ENCODE data around the gene SLCO2A1.

The SLCO2A1 gene

DNA sequence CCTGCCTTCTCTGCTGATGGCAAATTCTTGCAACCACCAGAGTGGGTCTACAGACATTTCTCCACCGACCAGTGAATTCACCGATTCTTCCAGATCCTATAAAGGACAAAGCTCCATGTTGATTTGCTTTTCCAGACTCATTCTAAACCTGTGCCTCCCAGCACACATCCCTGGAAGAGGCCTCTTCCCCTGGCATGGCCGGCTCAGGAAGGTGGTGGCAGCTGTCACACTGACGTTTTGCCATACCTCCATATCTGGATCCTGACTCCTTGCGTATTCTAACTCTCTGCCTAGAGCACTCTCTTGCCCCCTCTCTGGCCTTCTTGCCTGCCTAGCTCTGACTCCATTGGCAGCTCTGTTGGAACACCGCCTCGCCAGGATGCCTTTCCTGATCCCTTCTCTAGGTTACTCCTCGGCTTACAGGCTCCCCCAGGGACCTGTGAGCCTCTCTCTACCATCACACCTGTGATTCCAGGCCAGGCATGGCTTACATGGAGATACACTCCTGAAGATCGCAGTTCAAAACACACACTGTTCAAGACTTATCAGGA lies 31.0 kb downstream of the SLCO2A1 start:
- no peak for DNase-seq

DNA sequence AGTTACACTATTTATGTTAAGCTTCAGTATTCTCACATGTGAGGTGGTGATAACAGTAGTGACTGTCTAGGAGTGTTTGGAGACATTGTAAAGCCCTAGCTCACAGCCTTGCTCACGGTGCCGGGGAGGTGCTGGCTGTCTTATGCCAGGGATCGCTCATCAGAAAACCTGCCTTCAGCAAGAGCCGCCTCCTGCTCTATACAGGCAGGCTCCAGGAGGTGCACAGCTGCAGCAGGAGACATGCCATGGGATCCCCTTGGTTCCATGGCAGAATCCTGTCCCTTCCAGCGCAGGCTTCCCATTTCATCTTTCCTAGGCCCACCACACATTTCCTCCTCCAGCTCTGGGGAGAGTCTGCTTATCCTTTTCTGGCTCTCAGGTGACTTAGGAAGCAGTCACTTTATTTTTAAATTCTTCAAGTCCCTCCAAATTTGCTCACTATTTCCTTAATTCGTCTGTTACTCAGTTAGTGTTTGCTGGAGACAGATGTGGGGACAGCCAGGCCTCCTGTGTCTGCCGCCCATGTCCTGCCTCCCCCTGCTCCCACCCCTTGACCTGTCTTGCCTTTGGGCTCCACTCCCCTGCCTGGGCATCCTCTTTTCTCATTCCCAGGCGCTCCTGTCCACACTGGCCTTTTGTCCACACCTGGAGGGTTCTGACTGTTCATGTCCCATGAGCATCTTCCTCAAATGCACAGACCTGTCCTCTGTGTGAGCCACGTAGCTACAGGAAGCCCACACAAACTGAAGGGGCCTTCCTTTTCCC lies 31.7 kb downstream of the SLCO2A1 start:
- DNase-seq = no peak

DNA sequence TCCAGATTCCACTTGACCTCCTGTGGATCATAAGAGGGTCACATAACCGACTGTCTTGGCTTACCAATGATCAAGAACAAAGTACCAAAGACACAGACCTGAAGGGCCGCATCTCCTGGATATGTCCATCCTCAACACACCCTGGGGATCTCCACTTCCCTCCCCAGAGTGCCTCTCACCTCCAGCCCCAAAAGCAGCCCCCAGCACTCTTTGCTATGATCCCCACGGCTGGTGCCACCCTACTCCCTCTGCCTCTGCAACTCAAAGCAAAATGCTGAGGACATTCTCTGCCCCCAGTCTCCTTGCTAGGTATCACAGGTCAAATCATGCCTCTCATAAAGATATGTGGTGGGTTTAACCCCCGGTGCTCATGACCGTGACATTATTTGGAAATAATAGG lies 32.7 kb downstream of the SLCO2A1 start:
- DNase-seq = no peak

DNA sequence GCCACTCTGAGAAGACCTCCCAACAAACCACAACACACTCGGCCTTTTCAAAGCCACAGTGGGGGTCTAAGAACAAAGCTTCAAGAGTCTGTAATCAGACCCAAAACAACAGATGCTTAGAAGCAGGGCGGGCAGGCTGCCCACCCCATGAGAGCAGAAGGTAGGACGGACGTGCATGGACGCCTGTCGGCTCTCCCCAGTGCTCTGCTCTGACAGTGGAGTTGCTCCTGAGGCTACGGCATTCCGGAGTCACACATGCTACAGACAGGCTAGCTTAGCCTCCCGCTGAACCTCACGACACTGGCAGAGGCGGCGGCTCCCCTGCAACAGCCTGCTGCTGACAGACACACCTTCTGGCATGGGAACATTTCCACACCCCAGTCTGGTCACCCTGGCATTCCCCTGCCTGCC lies 33.5 kb downstream of the SLCO2A1 start:
- DNase-seq = no peak

DNA sequence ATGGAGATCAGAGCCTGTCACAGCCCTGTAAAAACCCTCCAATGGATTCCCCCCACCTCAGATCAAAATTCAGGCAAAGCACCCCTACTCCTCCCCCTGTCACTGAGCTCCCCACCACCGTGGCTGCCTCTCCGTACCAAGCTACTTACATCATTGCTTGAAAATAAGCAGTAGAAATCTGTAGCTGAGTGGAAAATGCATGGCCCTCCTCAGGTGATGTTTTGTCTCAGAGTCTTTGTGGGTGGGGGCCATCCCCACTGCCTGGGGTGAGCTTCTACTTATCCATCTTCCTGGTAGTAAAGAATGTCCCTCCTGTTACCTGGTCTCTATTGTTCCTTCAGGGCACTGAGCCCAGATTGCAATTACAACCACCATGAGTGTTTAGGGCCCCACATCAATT lies 34.5 kb downstream of the SLCO2A1 start:
- no peak for DNase-seq

DNA sequence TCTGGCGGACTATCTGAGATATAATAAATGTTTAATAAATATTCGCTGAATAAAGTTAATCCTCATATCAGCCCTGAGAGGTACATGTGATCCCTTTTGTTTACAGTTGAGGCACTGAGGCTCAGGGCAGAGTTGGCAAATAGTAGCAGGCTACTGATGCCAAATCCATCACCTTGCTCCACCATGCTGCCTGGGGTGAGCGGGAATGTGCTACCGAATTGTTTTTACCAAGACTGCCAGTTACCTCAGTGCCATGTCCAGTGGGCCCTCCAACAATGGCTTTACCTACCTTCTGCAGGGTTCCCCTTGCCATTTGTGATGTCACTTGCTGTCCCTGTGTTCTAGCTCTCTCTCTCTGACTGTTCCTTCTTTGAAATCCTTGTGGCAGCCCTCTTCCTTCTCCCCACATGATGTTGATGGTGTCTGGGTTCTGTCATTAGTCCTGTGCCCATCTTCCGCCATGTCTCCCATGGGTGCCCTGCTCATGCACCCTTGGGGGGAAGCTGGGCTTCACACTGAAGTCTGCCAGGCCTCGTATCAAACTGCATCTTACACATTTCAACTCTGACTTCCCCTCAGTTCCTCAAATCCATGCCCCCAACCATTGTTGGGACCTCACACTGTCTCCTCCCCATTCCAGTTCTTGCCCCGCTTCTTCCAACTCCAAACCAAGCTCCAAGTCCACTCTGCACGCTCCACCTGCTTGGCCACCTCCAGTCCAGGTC lies 35.4 kb downstream of the SLCO2A1 start:
- no peak for DNase-seq

DNA sequence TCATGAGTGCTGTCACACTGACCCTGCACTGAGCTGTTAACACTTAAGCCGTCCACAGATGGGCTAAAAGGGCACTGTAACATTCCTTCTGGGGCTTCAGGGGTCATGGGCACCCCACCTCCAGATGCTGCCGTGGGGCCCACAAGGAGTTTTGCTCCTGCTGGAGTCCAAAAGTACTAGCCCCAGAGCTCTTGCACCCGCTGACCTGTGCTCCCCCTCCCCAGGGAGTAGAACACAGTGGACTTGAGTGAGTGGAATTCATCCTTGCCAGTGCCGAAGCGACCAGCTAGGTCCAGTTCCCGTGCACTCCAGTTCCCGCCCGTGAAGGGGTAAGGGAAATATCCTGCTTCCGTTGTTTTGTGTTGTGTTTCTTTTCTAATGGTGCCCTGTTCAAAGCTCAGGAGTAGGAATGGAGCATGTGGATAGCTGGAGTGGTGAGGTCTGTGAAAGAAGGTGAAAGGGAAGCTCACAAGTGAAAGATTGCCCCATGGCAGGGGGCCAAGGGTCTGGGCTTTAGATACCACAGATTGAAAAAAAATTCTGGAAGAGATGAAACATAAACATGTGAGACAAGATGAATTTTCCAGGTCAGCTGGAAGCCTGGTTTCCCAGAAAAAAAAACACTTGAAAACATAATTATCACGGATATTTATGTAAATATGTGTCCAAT lies 36.6 kb downstream of the SLCO2A1 start:
- DNase-seq = no peak

DNA sequence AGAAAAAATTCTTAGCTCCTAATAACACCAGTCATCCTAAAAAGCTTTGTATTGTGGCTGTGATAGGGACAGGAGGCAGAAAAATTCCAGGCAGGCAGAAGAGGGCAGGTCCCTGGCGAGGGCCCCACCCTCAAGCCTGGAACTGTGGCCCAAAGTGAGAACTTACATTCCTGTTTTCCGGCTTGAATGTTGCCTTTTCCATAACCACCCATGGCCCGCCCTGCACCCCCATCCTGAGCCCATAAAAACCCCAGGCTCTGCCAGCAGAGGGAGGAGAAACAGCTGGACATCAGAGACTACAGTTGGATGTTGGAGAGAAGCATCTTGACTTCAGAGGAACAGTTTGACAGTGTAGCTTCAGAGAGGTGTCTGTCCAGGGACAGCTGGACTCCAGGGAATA lies 37.3 kb downstream of the SLCO2A1 start:
- DNase-seq = no peak

DNA sequence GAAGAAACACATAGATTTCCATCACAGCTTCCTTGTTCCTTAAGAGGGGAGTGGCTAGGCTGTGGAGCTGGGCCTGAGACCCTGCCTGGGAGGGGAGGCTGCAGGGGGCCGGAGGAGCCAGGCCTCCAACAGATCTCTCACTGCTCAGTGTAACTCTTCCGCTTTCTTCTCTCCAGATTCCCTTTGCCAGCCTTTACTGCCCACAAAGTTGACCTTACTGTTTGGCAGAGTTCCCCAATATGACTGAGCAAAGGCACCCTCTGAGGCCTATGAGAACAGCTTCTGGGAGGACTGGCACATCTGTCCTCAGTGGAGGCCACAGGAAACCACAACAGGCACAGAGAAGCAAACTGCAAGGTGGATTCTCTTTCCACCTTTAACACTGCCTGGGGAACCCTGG lies 38.1 kb downstream of the SLCO2A1 start:
- DNase-seq = no peak

DNA sequence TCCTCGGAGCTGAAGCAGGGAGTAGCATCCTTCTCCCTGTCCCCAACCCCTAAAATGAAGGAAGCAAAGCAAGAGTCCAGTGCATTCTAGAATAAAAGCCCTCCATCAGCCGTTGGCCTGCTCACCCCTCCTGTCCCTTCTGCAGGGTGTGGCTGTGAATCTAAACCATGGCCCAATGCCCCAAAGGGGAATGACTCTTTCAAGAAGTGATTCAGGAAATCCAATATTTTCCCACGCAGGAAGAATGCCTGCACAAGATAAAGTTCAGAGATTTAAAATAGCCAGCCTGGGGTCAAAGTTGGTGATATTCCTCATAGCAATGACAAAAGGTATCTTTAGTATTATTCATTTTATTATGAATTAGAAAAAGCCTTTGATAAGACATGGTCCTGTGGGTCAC lies 38.5 kb downstream of the SLCO2A1 start:
- no peak for DNase-seq

DNA sequence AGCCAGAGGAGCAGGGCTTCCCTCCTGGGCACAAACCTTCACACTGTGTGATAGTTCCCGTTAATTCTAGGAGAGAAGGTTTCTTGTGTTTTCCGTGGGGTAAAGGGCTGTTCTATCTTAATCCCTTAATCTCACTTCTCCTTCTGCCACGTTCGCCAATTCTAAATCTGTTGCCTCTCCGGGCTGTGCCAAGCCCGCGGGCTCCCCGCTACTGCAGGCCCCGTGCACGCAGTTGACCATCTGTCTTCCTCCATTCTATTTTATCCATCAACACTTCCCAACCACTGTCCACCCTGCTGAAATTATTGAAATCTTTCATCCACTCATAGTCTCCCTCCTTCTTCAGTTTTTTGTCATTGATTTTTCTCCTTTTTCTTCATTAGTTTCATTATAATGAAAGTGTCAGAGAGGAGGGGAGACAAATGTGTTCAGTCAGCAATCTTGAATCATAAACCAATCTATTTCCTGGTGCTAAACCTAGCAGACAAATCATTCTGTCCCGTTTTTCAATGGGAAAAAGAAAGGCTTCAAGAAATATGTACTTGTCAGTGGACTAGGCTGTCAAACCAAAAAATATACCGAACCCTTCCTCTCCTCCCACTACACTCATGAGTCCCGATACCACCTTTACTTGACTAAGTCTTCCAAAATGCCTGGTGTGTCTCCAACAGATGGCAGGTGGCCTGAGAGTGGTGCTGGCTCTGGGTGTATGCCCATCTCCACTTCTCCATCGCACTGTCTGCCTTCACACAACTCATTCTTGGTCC lies 39.6 kb downstream of the SLCO2A1 start:
- no peak for DNase-seq

DNA sequence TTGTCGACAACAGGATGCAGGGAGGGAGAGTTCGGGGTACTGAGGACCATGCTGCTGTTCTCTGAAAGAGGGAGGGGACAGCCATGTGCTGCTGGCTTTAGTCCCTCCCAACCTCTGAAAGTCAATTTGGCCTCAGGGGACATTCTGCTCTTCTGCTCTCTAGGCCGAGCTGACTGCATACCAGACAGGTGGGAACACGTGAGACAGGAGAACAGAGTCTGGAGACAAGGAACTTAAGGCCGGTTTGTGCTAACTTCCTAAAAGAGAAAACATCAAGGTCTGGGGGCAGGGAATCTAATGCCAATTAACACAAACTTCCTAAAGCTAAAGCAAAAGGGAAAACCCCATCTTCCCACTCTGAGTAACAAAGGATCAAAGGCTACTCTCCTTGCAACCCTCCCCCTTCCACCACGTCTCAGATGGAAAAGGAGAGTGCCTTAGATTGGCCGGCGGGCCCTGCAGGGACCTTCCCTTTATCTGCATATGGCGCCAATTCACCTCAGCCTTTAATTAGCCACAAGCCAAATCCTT lies 41.0 kb downstream of the SLCO2A1 start:
- DNase-seq = no peak

DNA sequence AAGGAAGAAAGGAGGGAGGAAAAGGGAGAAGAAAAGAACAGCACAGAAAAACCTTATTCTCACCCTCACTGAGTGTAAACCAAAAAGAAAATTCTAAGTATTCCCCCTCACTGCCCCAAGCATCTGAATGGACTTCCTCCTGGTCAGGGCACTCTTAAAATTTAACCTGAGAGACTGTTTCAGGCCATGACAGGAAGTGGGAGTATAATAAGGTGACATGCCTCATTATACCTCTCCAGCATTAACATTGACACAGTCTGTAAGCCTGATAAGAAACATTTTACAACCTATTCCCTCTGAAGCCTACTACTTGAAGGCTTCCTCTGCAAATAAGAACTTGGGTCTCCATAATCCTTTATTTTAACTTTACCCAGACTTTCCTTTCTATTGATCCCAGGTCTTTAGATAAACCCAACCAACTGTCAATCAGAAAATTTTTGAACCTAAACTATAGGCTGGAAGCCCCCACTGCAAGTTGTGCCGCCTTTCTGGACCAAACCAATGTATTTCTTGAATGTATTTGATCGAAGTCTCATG lies 41.7 kb downstream of the SLCO2A1 start:
- no peak for DNase-seq

DNA sequence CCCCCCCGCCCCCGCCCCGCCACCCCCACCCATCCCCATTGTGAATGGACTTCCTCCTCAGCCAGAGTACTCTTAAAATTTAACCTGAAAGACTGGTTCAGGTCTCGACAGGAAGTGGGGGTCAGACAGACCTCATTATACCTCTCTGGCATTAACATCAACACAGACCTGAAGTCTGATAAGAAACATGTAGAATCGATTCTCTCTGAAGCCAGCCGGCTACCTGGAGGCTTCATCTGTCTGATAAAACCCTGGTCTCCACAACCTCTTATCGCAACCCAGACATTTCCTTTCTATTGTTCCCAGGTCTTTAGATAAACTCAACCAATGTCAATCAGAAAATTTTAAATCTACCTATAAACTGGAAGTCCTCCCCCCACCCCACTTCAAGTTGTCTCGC lies 42.6 kb downstream of the SLCO2A1 start:
- no peak for DNase-seq

DNA sequence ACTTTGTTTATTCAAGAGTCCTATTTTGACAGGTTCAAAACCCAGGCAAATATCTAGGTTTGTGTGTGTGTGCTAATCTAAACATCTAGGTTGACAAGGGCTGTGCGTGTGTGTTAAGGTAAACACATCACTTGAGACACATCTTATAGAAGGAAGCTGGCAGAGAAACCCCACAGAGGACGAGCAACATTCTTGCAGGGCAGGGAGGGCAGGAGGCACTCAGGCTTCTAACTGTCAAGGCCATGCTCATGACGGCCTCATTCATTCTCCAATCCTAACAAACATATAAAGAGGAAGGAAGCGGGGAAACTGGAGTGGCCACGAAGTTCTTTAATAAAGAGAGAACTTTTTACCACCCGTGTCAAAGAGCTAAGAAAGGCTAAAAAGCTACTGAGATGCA lies 43.4 kb downstream of the SLCO2A1 start:
- no peak for DNase-seq

DNA sequence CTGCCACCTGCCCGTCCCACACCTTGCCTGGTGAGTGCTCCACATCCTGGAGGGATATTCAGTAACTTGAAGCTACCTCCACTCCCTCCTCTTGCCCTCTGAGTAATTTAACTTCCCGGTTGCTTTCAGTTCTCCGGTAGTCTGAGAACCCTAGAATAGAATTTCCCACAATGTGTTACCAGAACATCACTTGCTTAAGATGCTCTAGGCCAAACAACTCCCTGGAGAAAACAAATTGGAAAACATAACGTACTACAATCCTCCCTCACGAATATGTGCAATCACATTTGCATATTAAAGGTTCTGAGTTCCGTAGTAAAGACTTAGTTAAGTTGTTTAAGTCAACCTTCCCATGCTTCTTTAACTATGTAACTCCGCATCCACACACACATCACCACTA lies 44.8 kb downstream of the SLCO2A1 start:
- no peak for DNase-seq

DNA sequence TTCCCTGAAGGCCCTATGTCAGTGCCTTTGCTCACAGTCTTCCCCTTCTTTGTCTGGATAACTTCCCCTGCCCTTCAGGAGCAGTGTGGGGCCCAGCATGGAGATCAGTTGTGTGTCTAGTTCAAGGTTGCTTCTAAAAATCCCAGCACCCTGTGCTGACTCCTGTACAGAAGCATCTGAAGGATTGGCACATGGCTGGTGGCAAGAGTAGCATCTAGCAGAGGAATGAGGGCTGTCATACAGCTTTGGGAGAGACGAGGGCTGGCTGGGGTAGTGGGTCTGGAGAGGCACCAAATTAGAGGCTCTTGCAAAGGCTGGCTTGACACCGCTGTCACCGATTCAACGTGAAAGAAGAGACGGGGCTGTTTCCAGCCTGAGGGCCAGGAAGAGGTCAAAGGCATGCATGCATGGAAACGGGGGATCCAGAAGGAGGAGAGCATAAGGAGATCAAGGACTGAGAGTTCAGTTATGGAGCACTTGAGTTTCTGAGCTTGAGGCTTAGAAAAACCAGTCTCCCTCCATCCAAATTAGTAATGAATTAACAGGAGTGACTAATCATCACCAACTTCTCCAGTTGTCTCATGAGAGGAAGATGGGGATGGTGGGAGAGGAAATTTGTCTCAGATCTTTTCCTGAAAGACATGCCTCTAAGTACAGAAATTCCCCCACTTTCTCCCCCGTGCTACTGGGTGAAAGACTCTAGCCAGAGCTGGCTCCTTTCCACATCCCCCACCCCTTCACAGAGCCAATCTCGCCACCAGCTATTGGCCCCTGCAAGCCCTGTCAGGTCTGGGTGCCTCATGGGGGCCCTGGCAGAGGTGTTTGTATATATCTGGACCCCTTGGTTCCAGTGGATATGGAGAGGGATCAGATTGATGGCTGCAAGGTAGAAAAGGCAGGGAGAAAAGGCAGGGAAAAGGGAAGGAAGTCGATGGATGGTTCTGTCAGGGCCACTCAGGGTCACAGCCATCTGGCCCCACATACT lies 45.9 kb downstream of the SLCO2A1 start:
- DNase-seq = no peak

DNA sequence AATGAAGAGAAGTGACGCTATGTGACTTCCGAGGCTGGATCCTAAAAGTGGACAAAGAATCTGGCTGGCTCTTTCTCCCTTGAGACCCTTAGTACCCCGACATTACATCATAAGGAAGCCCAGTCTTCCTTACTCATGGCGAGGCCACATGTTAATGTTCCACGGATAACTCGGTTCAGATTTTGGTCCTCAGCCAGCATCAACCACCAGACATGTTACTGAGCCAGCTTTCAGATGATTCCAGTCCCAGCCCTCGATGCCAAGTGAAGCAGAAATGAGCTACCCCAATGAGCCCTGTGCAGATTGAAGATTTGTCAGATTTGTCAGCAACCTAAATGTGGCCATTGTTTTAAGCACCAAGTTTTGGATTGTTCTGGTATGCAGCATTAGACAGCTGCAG lies 46.6 kb downstream of the SLCO2A1 start:
- DNase-seq = no peak

DNA sequence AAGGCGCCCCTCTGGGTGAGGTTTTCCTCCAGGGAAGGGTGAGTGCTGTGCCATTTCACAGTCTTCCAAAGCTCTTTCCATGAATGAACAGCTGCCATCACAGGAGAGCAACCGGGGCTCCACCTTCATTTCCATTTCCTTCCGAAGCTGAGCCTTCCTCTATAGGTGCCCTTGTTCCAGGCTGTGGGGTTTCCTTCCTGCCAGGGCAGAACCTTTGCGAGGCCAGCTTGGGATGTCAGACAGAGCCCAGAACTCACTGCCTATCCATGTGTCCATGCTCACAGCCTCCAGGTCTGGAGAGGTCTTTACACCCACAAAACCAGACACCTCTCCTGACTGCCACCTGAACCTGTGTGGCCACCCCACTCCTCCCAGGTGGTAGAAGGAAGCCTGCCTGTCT lies 49.2 kb downstream of the SLCO2A1 start:
- no peak for DNase-seq

DNA sequence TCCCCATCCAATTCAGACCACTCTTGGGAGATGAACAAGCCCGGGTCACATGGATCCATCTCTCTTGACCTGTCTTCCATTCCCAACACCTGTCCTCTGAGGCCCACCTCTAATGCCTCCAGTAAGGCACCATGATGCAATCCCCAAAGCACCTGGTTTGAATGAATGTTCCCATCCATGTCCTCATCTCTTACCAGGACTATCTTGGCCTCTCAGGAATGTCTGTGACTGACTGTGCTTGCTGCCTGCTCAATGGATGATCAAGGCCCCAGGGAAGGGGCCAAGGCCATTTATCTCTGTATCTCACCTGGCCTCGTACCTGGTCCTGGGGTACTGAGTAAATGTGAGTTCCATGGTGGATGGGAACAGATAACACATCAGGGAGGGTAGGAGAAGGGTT lies 49.7 kb downstream of the SLCO2A1 start:
- DNase-seq = no peak

DNA sequence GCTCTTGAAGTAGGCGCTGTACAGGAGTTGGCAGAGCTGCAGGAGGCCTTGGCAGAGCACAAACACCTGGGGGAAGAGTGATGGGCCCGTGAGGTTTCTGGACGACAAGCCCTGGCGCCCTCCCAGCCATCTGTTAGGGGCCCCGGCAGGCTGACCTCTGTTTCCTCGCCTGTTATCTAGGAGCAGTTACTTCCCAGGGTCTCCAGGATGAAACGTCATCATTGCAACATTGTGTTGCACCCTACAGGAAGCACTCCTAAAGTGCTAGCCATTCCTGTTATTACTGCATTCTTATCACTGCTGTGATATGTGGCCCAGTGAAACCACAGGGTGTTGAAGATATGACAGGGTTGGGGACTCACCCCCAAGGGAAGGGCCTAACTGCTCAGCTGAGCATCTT lies 50.2 kb downstream of the SLCO2A1 start:
- DNase-seq = no peak

Measured in stimulated activated naive CD4-positive, alpha-beta T cell (primary cell).